VCaP (cell line): ENCODE results near the gene SRC.

Experiments
- H3K27ac ChIP-seq: fragments of 450-650 bp; 2 replicates; pipeline ENCODE4 v1.5.1; 2017
- TF ChIP-seq, protein P1 (sequence below): fragments of 450-650 bp; conservative IDR thresholded peaks from 2 replicates; pipeline ENCODE4 v1.5.1; 2017; ENCODE audit warnings: mild to moderate bottlenecking, moderate library complexity

The SRC gene

DNA sequence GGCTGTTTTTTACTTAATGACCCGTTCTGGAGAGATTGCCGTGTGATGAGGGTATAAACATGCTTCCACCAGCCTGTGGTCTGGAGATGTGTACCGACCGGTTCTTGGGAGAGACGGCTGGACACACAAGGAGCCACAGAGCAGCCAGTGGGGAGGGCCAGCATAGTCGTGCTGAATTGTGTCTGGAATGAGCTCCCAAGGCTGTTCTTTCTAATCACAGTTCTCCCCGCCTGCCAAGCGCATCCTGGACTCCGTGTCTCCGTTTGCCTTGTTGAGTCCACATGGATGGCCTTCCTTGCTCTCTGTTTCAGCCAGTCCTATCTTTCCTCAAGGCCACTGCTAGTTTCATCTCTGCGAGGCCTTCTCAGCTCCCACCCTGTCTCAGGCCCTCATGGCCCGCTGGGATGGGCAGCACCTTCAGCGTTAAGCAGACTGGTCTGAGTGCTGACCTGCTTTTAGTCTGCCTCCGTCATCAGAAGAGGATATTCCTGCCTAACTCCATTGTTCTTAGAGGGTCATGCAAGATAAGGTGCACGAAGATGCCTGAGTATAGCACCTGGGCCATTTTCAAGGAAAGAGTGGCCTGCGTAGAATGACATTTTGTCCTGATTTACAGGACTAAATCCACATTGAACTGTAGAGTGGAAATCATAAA, 35.9 kb upstream of the SRC start:
- TF ChIP-seq, protein P1, sequence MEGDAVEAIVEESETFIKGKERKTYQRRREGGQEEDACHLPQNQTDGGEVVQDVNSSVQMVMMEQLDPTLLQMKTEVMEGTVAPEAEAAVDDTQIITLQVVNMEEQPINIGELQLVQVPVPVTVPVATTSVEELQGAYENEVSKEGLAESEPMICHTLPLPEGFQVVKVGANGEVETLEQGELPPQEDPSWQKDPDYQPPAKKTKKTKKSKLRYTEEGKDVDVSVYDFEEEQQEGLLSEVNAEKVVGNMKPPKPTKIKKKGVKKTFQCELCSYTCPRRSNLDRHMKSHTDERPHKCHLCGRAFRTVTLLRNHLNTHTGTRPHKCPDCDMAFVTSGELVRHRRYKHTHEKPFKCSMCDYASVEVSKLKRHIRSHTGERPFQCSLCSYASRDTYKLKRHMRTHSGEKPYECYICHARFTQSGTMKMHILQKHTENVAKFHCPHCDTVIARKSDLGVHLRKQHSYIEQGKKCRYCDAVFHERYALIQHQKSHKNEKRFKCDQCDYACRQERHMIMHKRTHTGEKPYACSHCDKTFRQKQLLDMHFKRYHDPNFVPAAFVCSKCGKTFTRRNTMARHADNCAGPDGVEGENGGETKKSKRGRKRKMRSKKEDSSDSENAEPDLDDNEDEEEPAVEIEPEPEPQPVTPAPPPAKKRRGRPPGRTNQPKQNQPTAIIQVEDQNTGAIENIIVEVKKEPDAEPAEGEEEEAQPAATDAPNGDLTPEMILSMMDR: no peak
- H3K27ac ChIP-seq: peak overlapping the region; percentile 77

DNA sequence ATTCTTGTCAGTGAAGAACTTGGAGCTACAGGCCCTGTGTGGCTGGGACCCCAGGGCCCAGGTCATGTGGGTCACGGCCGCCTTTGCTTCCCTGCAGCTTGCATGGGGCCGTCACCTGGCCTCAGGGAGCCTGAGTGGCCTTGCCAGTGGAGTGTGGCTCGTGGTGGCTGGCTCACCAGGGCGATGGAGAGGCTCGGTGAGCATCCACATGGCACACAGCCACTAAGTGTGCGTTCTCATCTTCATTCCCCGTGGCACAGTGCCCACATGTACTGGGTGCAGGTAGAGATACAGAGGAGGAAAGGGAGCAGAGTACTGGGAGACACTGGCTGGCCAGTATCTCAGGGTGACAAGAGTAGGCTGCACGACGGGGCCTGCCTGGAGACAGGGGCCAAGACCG, 35.0 kb upstream of the SRC start:
- H3K27ac ChIP-seq: peak overlapping the region; percentile 77
- TF ChIP-seq, protein P1: no peak

DNA sequence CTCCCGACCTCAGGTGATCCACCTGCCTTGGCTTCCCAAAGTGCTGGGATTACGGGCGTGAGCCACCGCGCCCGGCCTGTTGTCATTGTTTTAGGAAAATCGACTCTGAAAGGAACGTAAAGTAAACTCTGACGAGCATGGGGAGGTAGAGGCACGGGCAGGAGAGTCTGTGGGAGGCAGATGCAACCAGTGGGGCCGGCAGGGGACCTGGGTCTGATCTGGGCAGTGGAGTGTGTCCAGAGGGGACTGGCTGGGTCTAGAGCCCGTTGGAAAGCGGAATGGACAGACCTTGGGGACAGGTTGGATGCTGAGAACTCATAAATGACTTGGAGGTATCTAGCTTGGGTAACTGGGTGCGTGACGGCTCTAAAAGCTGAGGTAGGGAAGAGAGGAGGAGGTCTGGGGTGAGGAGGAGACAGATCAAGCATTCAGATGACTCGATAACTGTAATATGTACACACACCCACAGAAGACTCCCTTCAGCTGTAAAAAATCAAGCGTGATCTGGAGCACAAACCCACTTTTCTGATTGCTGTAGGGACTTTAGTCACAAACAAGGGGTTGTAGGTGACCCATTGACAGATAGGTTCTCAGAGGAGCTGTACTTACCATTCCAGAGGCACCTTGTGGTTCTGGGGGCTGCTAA, 34.1 kb upstream of the SRC start:
- TF ChIP-seq, protein P1: no peak
- H3K27ac ChIP-seq: no peak overlapping the region

DNA sequence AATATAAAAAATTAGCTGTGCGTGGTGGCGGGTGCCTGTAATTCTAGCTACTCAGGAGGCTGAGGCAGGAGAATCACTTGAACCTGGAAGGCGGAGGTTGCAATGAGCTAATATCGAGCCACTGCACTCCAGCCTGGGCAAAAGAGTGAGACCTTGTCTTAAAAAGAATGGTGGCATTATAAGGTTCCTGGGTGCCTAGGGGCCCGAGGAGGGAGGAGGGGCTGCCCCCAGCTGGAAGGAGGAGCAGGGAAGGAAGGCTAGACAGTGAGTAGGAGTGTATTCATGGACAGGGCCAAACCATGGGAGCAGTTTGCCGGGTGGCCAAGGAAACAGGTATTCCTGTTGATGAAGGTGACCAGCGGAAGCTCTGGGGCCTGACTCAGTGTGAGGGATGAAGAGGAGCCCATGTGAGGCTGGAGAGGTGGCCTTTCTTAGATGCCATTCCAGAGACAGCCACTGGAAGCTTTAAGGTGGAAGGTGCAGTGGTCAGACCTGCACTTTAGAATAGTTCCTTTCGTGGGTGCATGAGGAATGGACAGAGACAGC, 32.3 kb upstream of the SRC start:
- TF ChIP-seq, protein P1: no peak
- H3K27ac ChIP-seq: no peak overlapping the region

DNA sequence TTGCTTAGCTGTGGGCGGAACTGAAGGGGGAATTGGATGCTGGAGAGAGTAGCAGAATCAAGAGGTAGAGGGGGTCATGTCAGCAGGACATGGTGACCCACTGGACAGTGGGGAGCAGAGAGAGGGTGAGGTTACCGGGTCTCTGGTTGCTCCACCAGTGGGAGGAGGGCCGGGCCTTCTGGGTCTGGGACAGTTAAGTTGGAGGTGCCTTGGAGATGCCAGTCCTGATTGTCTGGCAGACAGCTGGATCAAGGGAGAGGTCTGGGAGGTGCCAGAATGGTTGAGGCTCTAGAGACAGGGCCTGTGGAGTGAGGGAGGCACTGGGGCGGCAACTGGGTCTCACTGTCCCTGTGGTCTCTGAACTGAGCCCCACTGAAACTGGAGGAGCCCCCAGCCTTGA, 31.8 kb upstream of the SRC start:
- no peak overlapping the region for H3K27ac ChIP-seq
- TF ChIP-seq, protein P1: no peak

DNA sequence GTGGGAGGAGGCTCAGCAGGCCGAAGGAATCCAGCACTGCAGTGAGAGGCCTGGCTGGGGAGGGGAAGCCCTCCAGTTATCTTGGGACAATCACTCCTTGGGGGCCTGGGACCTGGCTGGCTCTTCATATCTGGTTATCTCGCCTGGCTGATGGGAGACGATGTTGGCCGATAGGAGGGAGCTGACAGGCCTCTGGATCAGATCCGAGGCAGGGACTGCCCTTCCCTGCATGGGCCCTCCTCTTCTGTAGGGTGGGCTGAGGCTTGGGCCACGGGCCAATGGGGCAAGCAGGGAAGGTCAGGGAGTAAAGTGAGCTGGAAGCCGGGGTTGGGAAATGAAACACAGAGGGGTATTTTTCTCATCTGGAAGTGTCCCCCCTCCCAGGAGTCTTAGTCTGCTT, 31.3 kb upstream of the SRC start:
- TF ChIP-seq, protein P1: no peak
- no peak overlapping the region for H3K27ac ChIP-seq

DNA sequence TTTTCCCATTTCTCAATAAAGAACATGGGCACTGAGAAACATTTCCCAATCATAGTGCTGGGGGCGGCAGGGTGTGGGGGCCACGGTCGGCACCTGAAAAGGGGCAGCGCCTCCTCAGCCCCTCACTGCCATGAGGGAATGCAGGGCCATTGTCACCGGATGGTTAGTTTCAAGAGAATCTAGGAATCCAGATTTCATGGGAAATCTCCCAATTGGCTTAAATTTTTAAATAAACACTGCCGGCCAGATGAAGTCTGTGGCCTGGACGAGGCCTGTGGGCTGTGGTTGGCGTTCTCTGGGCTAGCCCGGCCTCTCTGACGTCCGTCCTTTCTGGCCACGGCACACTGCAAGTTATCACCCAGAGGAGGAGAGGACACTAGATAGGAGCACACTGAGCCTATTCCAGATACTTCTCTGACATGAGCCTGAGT, 30.9 kb upstream of the SRC start:
- H3K27ac ChIP-seq: no peak overlapping the region
- TF ChIP-seq, protein P1: no peak
